HEK293 (cell line): ENCODE measurements around the gene NDST1.

ENCODE experiments used
- ELK4 ChIP-seq: IDR thresholded peaks from 2 replicates; pipeline ENCODE4 v1.6.1; 2011; ENCODE audit warnings: mild to moderate bottlenecking, low read depth, low read length, borderline replicate concordance
- FEZF1 ChIP-seq: fragments of 450-650 bp; formaldehyde crosslinking; IDR thresholded peaks from 2 replicates; pipeline ENCODE4 v1.5.1; 2016; ENCODE audit warnings: missing biosample characterization, missing genetic modification characterization
- HOXA7 ChIP-seq: sonication (generic); formaldehyde crosslinking; IDR thresholded peaks from 2 replicates; pipeline ENCODE4 v1.8.1; 2022; ENCODE audit warnings: missing genetic modification reagents, borderline replicate concordance
- KLF8 ChIP-seq: fragments of 450-650 bp; formaldehyde crosslinking; IDR thresholded peaks from 2 replicates; pipeline ENCODE4 v1.5.1; 2016; ENCODE audit warnings: missing biosample characterization, missing genetic modification characterization
- OSR2 ChIP-seq: fragments of 450-650 bp; formaldehyde crosslinking; IDR thresholded peaks from 2 replicates; pipeline ENCODE4 v1.5.1; 2016; ENCODE audit warnings: missing biosample characterization, missing genetic modification characterization
- PRDM2 ChIP-seq: fragments of 450-650 bp; formaldehyde crosslinking; IDR thresholded peaks from 2 replicates; pipeline ENCODE4 v1.5.1; 2016; ENCODE audit warnings: missing biosample characterization, missing genetic modification characterization, borderline replicate concordance
- SCRT1 ChIP-seq: fragments of 450-650 bp; formaldehyde crosslinking; IDR thresholded peaks from 2 replicates; pipeline ENCODE4 v1.5.1; 2016; ENCODE audit warnings: missing biosample characterization, missing genetic modification characterization, borderline replicate concordance
- TRIM28 ChIP-seq: IDR thresholded peaks from 2 replicates; pipeline ENCODE4 v1.6.1; 2011; ENCODE audit warnings: low read length, control low read depth, borderline replicate concordance
- YY1 ChIP-seq: fragments of 450-650 bp; formaldehyde crosslinking; IDR thresholded peaks from 2 replicates; pipeline ENCODE4 v1.5.1; 2018; ENCODE audit warnings: missing biosample characterization, missing genetic modification characterization
- YY2 ChIP-seq: fragments of 450-650 bp; formaldehyde crosslinking; IDR thresholded peaks from 2 replicates; pipeline ENCODE4 v1.5.1; 2016; ENCODE audit warnings: missing biosample characterization, missing genetic modification characterization
- ZBTB1 ChIP-seq: fragments of 450-650 bp; formaldehyde crosslinking; IDR thresholded peaks from 2 replicates; pipeline ENCODE4 v1.5.1; 2016; ENCODE audit warnings: missing biosample characterization, missing genetic modification characterization
- ZBTB20 ChIP-seq: fragments of 450-650 bp; formaldehyde crosslinking; IDR thresholded peaks from 2 replicates; pipeline ENCODE4 v1.5.1; 2016; ENCODE audit warnings: missing biosample characterization, missing genetic modification characterization
- ZBTB21 ChIP-seq: fragments of 450-650 bp; formaldehyde crosslinking; IDR thresholded peaks from 2 replicates; pipeline ENCODE4 v1.5.1; 2017; ENCODE audit warnings: missing biosample characterization, missing genetic modification characterization
- ZFHX2 ChIP-seq: fragments of 450-650 bp; formaldehyde crosslinking; conservative IDR thresholded peaks from 2 replicates; pipeline ENCODE4 v1.5.1; 2016; ENCODE audit warnings: missing biosample characterization, missing genetic modification characterization
- ZFP37 ChIP-seq: fragments of 450-650 bp; formaldehyde crosslinking; IDR thresholded peaks from 2 replicates; pipeline ENCODE4 v1.5.1; 2016; ENCODE audit warnings: missing biosample characterization, missing genetic modification characterization
- ZNF10 ChIP-seq: fragments of 450-650 bp; formaldehyde crosslinking; IDR thresholded peaks from 2 replicates; pipeline ENCODE4 v1.5.1; 2017; ENCODE audit warnings: missing biosample characterization, missing genetic modification characterization
- ZNF121 ChIP-seq: fragments of 450-650 bp; formaldehyde crosslinking; IDR thresholded peaks from 2 replicates; pipeline ENCODE4 v1.5.1; 2016; ENCODE audit warnings: missing biosample characterization, missing genetic modification characterization
- ZNF133 ChIP-seq: fragments of 450-650 bp; formaldehyde crosslinking; IDR thresholded peaks from 2 replicates; pipeline ENCODE4 v1.5.1; 2016; ENCODE audit warnings: missing biosample characterization, missing genetic modification characterization
- ZNF175 ChIP-seq: fragments of 450-650 bp; formaldehyde crosslinking; IDR thresholded peaks from 2 replicates; pipeline ENCODE4 v1.5.1; 2016; ENCODE audit warnings: missing biosample characterization, missing genetic modification characterization
- ZNF248 ChIP-seq: fragments of 450-650 bp; formaldehyde crosslinking; IDR thresholded peaks from 2 replicates; pipeline ENCODE4 v1.5.1; 2017; ENCODE audit warnings: missing biosample characterization, missing genetic modification characterization
- ZNF335 ChIP-seq: fragments of 450-650 bp; formaldehyde crosslinking; conservative IDR thresholded peaks from 2 replicates; pipeline ENCODE4 v1.5.1; 2016; ENCODE audit warnings: missing biosample characterization, missing genetic modification characterization
- ZNF354C ChIP-seq: fragments of 450-650 bp; formaldehyde crosslinking; IDR thresholded peaks from 2 replicates; pipeline ENCODE4 v1.5.1; 2016; ENCODE audit warnings: missing biosample characterization, missing genetic modification characterization, low read depth, borderline replicate concordance
- ZNF398 ChIP-seq: fragments of 450-650 bp; formaldehyde crosslinking; IDR thresholded peaks from 2 replicates; pipeline ENCODE4 v1.5.1; 2017; ENCODE audit warnings: missing biosample characterization, missing genetic modification characterization
- ZNF473 ChIP-seq: fragments of 450-650 bp; formaldehyde crosslinking; IDR thresholded peaks from 2 replicates; pipeline ENCODE4 v1.5.1; 2017; ENCODE audit warnings: missing biosample characterization, missing genetic modification characterization
- ZNF488 ChIP-seq: fragments of 450-650 bp; formaldehyde crosslinking; IDR thresholded peaks from 2 replicates; pipeline ENCODE4 v1.5.1; 2016; ENCODE audit warnings: missing biosample characterization, missing genetic modification characterization
- ZNF514 ChIP-seq: fragments of 450-650 bp; formaldehyde crosslinking; IDR thresholded peaks from 2 replicates; pipeline ENCODE4 v1.5.1; 2016; ENCODE audit warnings: missing biosample characterization, missing genetic modification characterization
- ZNF555 ChIP-seq: fragments of 450-650 bp; formaldehyde crosslinking; conservative IDR thresholded peaks from 2 replicates; pipeline ENCODE4 v1.5.1; 2017; ENCODE audit warnings: missing biosample characterization, mild to moderate bottlenecking, missing genetic modification characterization, inconsistent platforms
- ZNF560 ChIP-seq: fragments of 450-650 bp; formaldehyde crosslinking; IDR thresholded peaks from 2 replicates; pipeline ENCODE4 v1.5.1; 2017; ENCODE audit warnings: missing biosample characterization, missing genetic modification characterization, borderline replicate concordance
- ZNF561 ChIP-seq: fragments of 450-650 bp; IDR thresholded peaks from 2 replicates; pipeline ENCODE4 v1.5.1; 2018; ENCODE audit warnings: missing biosample characterization, missing genetic modification characterization, borderline replicate concordance
- ZNF670 ChIP-seq: fragments of 450-650 bp; formaldehyde crosslinking; IDR thresholded peaks from 2 replicates; pipeline ENCODE4 v1.5.1; 2016; ENCODE audit warnings: missing biosample characterization, missing genetic modification characterization, low read depth
- ZNF76 ChIP-seq: fragments of 450-650 bp; formaldehyde crosslinking; IDR thresholded peaks from 2 replicates; pipeline ENCODE4; 2016; ENCODE audit warnings: low read depth, missing biosample characterization, missing genetic modification characterization, borderline replicate concordance
- ZNF830 ChIP-seq: fragments of 450-650 bp; IDR thresholded peaks from 2 replicates; pipeline ENCODE4 v1.5.0; 2018; ENCODE audit warnings: missing biosample characterization, missing genetic modification characterization, low read depth, mild to moderate bottlenecking, moderate library complexity
- ZNF837 ChIP-seq: fragments of 450-650 bp; formaldehyde crosslinking; IDR thresholded peaks from 2 replicates; pipeline ENCODE4 v1.5.1; 2016; ENCODE audit warnings: missing biosample characterization, missing genetic modification characterization

NDST1 gene

GRCh38 chr5:150458802-150459557 lies 49.0 kb upstream of the NDST1 start (continued):
- TF ChIP-seq ZNF76 (tag by site-specific recombination) (0 out of 2 replicates have a peak, but pooled peaks have one; percentile 8), PRDM2 (tag by site-specific recombination) (no peak), ZNF398 (no peak), ZFHX2 (tag by site-specific recombination) (peak; percentile 86), ZNF10 (no peak), ZNF561 (no peak), ZNF830 (tag by site-specific recombination) (no peak), ZNF248 (tag by site-specific recombination) (no peak), YY1 (tag by site-specific recombination) (no peak), ELK4 (no peak), YY2 (tag by site-specific recombination) (no peak), SCRT1 (no peak), FEZF1 (no peak), ZNF354C (tag by site-specific recombination) (no peak), ZBTB1 (tag by site-specific recombination) (no peak), ZNF514 (tag by site-specific recombination) (no peak), ZNF133 (tag by site-specific recombination) (no peak), HOXA7 (CRISPR knock-in tag) (no peak), ZNF555 (tag by site-specific recombination) (no peak), ZNF335 (tag by site-specific recombination) (no peak; the same call in none of the 2 replicates), KLF8 (tag by site-specific recombination) (peak; percentile 89), ZNF175 (tag by site-specific recombination) (no peak), ZNF473 (tag by site-specific recombination) (no peak), ZBTB21 (tag by site-specific recombination) (no peak), ZNF560 (tag by site-specific recombination) (no peak), ZFP37 (tag by site-specific recombination) (no peak), ZNF837 (tag by site-specific recombination) (no peak), TRIM28 (no peak), ZBTB20 (tag by site-specific recombination) (no peak), OSR2 (tag by site-specific recombination) (no peak), ZNF670 (tag by site-specific recombination) (no peak), ZNF488 (tag by site-specific recombination) (no peak), ZNF121 (tag by site-specific recombination) (no peak)
